KOPT-K1 (cell line): ENCODE data around the gene PIP5K1B.

Experiments used
- H3K27ac ChIP-seq: fragments of 200-600 bp; sonication (generic); 2 replicates; pipeline ENCODE4 v1.5.1; 2016; ENCODE audit warnings: antibody characterized with exemption, mild to moderate bottlenecking, low read depth, low read length; ENCODE audit not compliant: poor library complexity, severe bottlenecking
- H3K36me3 ChIP-seq: fragments of 200-600 bp; sonication (generic); 2 replicates; pipeline ENCODE4 v1.5.1; 2017; ENCODE audit warnings: antibody characterized with exemption, mild to moderate bottlenecking, low read length, moderate library complexity; ENCODE audit not compliant: insufficient read depth
- H3K9me3 ChIP-seq: fragments of 200-600 bp; sonication (generic); 2 replicates; pipeline ENCODE4 v1.5.1; 2017; ENCODE audit warnings: antibody characterized with exemption, low read length, mild to moderate bottlenecking; ENCODE audit not compliant: insufficient read depth, poor library complexity, severe bottlenecking

PIP5K1B gene

DNA sequence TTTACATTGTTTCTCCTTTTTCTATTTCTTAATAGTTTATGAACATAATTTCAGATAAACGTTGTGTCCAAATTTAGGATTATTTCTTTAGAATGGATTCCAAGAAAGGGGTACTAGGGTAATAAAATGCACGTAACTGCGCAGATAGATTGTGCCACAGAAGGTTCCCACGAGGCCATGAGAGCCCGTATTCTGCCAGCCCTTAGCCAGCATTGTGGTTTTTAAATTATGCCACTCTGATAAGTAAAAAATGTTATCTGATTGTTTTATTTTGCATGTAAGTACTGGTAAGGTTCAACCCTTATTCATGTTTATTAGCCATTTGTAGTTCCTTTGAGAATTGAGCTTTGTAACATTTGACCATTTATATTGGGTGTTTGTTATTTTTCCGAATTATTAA lies 220.1 kb downstream of the PIP5K1B start:
- Histone ChIP-seq H3K27ac (no peak overlapping the region), H3K9me3 (no peaks in the 10 kb centered on the region), H3K36me3 (no peaks in the 10 kb centered on the region)

DNA sequence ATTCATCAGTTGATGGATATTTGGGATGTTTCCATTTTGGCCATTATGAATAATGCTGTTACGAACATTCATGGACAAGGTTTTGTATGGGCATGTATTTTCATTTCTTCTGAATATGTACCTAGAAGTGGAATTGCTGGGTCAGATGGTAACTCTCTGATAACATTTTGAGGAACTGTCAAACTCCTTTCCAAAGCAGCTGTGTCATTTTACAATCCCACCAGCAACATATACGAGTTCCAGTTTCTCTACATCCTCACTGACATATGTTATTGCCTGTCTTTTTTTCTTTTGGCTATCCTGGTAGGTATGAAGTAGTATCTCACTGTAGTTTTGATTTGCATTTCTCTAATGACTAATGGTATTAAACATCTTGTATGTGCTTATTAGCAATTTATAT lies 222.1 kb downstream of the PIP5K1B start:
- Histone ChIP-seq H3K27ac (no peak overlapping the region), H3K36me3 (no peaks in the 10 kb centered on the region), H3K9me3 (no peaks in the 10 kb centered on the region)

DNA sequence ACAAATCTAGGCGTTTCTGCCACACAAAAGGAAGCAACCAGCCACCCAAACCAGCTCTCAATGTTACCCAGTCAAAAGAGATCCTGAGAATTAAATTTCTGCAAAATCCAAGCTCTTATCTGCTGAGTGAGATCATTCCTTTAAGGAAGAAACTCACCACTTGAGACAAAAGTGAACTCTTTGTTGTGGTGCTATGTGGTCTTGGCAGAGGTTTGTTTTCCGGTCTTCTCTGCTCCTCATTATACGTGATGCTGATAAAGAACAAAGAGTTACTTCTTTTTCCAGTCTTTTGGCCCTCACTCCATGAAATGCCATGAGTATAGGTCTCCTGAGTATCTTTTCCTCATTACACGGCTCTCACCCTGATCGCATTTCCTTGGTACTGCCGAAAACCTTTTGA lies 226.8 kb downstream of the PIP5K1B start:
- H3K36me3 ChIP-seq = no peaks in the 10 kb centered on the region
- no peak overlapping the region for H3K27ac ChIP-seq
- H3K9me3 ChIP-seq = no peaks in the 10 kb centered on the region

- H3K9me3 ChIP-seq = no peaks in the 10 kb centered on the region
- no peaks in the 10 kb centered on the region for H3K36me3 ChIP-seq
- H3K27ac ChIP-seq = no peak overlapping the region
Measured at GRCh38 chr9:68932458-68932857, 227.4 kb downstream of the PIP5K1B start.

DNA sequence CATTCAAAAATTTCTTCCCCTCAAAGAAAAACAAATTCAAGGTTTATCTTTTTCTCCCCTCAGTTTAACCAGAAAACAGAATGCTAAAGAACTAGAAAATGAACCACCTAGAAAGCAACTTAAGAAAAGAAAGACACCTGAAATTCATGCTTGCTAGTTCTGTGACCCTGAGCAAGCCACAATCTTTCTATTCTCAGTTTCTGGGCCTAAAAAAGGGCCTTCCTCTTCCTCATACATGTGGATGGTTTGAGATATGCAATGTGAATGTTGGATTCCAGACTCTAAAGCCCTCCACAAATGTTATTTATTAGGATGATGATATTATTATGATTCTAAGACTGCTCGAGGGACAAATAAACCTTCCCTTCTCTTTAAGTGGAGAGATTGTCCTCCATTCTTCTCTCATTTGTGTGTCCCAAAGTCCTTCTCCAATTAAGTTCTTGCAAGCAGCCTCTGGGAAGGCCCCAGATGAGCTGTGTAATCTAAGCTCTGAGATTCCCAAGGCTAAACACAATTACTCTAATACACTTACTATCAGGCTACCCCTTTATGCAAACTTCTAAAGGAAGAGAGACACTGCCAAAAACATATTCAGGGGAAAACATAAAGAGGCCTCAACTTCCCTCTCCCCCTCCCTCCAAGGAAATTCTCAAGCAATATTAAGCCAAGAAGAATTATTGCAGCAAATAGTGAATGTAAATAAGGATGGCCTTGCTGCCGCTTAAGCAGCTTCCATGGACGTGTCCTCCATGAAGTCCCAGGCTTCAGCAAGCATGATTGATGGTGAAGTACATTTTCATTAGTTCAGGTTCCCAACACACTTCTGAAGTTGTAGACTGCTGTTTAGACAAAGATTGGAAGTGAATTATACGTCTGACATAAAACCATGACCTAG lies 228.6 kb downstream of the PIP5K1B start:
- H3K36me3 ChIP-seq = no peaks in the 10 kb centered on the region
- no peak overlapping the region for H3K27ac ChIP-seq

GRCh38 chr9:68934329-68934644 lies 229.2 kb downstream of the PIP5K1B start:
- Histone ChIP-seq H3K36me3 (no peaks in the 10 kb centered on the region), H3K27ac (no peak overlapping the region), H3K9me3 (no peaks in the 10 kb centered on the region)

More for the DNA sequence above, 228.6 kb downstream of the PIP5K1B start:
- H3K9me3 ChIP-seq = no peaks in the 10 kb centered on the region

DNA sequence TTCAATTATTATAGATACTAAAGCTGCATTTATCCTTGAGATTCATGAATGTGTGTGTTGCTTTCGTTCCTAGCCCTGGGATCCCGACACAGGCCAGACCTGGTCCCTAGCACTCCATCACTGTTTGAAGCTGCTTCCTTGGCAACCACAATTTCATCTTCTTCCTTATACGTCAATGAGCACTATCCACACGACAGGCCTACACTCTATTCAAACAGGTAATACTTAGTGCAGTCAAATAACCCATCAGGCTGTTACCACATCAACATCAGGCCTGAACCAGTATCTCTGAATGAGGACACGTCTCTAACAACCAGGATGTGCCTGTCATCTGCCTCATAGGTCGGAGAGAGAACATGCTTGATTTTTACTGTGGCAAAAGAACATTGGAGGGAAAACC lies 235.5 kb downstream of the PIP5K1B start:
- Histone ChIP-seq H3K9me3 (no peaks in the 10 kb centered on the region), H3K27ac (no peak overlapping the region)

DNA sequence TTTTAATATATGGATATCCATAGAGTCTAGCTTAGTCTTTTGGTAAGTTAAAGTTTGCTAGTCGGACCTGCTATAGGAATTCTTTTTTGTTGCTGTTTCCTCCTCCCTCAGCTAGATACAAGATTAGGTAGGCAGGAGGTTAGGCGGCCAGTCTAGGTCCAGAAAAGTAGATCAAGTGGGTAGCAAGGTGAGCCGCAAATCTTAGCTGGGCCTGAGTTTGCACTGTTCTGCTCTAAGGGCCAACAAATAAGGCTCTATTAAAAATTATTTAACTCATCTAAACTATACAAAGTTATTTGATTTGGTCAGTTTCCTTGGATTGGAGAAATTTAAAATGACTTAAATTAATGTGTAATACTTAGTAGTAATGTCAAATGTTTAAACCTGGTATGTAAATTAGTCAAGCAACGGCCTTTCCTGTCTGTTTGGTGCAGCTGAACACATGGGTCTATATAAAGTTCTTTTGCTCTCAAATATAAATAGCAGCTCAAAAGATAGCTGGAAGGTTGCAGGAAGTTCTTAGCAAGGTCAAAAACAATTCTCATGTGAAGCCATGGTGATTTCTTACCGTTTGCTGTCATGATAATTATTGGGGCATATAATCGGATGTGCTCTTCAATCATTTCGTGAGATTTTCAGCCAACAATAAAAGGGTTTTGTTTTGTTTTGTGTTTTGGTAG lies 236.9 kb downstream of the PIP5K1B start:
- Histone ChIP-seq H3K36me3 (no peaks in the 10 kb centered on the region), H3K27ac (no peak overlapping the region), H3K9me3 (no peaks in the 10 kb centered on the region)

More for the DNA sequence above, 235.5 kb downstream of the PIP5K1B start:
- H3K36me3 ChIP-seq = no peaks in the 10 kb centered on the region

DNA sequence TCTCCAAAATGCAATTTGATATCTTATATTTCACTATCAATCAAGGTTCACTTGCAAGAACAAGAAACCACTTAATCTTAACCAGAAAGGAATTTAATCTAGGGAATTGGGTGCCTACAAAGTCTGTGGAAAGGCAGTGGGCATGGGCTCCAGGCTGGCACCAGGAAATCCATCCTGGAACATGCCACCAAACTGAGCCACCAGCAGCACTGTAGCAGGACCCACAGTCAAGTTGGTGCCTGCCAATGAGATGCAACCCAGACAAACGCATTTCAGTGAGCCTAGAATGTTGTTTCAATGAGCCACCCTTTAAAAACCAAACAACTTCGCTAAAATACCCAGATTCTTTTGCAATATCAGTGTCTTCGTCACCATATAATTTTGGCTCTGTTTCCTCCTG lies 237.8 kb downstream of the PIP5K1B start:
- no peak overlapping the region for H3K27ac ChIP-seq
- H3K36me3 ChIP-seq = no peaks in the 10 kb centered on the region
- H3K9me3 ChIP-seq = no peaks in the 10 kb centered on the region

- no peak overlapping the region for H3K27ac ChIP-seq
- no peaks in the 10 kb centered on the region for H3K9me3 ChIP-seq
- no peaks in the 10 kb centered on the region for H3K36me3 ChIP-seq
Measured at GRCh38 chr9:68947015-68947414, 242.0 kb downstream of the PIP5K1B start.

- Histone ChIP-seq H3K36me3 (no peaks in the 10 kb centered on the region), H3K27ac (no peak overlapping the region), H3K9me3 (no peaks in the 10 kb centered on the region)
Measured at GRCh38 chr9:68947842-68948569, 243.0 kb downstream of the PIP5K1B start.

DNA sequence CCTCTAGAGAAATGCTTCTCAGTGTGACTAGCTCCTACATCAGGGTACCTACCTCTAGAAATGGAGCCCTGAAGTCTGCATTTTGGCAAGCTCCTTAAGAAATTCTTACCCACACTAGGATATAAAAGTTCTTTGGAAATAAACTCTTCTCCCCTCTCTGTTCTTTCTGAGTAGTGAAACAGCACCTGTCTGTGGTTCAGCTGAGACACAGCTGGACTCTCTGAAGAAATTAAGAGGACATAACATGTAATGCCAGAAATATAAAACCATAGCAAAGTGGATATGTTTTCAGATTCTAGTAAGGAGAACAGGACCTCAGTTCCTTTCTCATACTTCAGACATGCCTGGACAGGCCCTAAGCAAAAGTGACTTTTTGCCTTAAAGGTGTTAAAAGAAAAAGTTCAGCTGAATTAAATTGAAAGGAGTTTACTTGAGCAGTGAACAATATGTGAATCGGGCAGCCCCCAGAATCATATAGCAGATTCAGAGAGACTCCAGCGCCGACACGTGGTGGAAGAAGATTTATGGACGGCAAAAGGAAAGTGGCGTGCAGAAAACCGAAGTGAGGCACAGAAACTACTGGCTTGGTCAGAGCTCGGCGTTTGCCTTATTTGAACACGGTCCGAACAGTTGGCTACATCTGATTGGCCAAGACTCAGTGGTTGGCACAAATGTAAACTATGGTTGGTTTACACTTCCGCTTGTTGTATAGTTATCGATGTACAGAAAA lies 244.4 kb downstream of the PIP5K1B start:
- Histone ChIP-seq H3K36me3 (no peaks in the 10 kb centered on the region), H3K27ac (no peak overlapping the region), H3K9me3 (no peaks in the 10 kb centered on the region)

GRCh38 chr9:68950188-68950587 lies 245.1 kb downstream of the PIP5K1B start:
- Histone ChIP-seq H3K36me3 (no peaks in the 10 kb centered on the region), H3K9me3 (no peaks in the 10 kb centered on the region), H3K27ac (no peak overlapping the region)

DNA sequence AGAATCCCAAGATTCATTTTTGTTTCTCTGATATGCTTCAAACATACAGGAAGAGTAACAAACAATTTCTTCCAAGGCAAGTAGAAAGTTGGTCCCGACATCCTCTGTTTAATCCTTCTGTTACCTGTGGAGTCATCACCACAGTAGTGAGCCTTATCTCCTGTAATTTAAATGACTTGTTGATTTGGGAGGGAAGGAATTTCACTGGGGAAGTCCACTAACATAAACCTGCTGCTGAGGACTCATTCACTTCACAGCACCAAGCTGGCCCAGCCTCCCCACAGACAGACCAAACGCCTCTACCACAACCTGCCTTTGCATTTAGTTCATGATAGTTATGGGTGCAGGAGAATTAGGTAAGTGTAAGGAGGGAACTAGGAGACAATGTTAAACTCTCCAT lies 245.6 kb downstream of the PIP5K1B start:
- H3K27ac ChIP-seq = no peak overlapping the region
- H3K36me3 ChIP-seq = no peaks in the 10 kb centered on the region
- no peaks in the 10 kb centered on the region for H3K9me3 ChIP-seq
